ENCODE data around the gene EPB41L5.

DNA sequence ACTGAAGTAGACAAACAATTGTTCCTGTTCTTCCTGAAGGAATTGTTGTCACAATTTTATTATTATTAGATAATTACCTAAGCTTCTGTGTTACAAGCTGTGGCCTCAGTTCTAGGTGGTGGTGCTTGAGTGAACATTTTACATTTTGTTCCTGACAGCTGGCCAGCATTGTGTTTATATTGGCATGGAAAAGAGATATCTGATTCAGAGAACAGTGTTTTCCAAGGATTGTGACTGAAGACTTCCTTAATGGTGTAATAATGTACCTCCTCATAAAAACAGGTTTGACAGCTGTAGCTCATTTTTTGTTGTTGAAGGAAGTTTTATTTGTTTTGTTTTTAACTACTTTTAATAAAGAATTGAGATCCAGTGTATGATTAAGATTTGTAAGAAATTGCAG, 95.2 kb downstream of the EPB41L5 start:
- TF ChIP-seq FOXK2 (IDR thresholded peaks at IDR 0.05) = no peak
- TF ChIP-seq SP1 (IDR thresholded peaks at IDR 0.05) = no peak
- TF ChIP-seq FOXM1 (IDR thresholded peaks at IDR 0.05; ENCODE audit: borderline replicate concordance) = no peak
- no peak for TF ChIP-seq LEF1 (IDR thresholded peaks at IDR 0.05; ENCODE audit: borderline replicate concordance)

All from HEK293T (cell line).